NCI-H1436 (cell line): ENCODE measurements around the gene TOX4.
"Not testable (repeated sequence)": the region's sequence is repeated elsewhere in the genome, so short reads cannot be mapped to it uniquely, and the experiment has no call there.

Experiments used
- DNase-seq: peaks from one replicate; lab custom pipeline; 2025; lab: John Stamatoyannopoulos, UW

The TOX4 gene

GRCh38 chr14:21535545-21536417 lies 58.8 kb downstream of the TOX4 start:
- no peak for DNase-seq

DNA sequence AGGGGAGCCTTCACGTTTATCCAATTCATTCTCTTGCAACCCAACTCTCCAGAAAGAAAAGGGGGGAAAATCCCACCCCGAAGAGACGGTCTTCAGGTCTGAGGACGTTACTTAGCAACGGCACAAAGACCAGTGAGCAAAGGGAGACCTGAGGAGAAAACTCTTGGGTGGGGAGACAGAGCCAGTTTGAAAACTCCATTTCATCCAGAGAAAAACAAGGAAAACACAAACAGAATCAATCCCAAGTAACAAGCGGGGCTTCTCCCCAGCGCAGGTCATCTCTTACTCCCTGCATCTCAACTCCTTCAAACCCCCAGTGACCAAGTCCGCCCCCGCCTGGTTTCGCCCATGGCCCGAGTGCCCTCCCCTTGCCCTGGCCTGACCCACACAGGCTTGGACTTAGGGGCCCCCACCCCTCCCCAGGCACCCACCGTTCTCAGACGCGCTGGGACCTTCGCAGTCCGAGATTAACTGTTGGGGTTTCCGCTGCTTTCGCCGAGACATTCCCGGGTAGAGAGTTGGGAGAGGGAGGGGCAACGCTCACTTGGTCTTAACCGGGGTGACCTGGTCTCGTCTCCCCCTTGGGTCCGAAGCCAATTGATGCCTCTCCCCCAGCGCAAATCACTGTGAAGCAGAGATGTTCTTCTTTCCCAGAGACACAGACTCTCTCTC lies 59.6 kb downstream of the TOX4 start:
- no peak for DNase-seq

DNA sequence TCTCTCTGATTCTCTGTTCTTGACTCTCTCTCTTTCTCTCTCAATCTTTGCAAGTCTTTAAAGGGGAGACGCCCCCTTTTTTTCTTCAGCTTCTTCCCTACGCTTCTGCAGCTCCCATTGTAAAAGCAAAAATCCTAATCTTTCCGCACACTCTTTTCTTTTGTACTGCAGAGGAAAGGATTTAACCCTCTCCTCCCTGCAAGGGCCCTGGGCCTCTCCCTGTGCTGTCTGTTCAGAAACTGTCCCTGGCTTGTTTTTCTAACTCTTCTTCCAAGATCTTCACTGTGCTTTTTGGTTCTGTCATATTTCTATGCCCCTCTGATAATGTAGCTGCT lies 60.1 kb downstream of the TOX4 start:
- no peak for DNase-seq

DNA sequence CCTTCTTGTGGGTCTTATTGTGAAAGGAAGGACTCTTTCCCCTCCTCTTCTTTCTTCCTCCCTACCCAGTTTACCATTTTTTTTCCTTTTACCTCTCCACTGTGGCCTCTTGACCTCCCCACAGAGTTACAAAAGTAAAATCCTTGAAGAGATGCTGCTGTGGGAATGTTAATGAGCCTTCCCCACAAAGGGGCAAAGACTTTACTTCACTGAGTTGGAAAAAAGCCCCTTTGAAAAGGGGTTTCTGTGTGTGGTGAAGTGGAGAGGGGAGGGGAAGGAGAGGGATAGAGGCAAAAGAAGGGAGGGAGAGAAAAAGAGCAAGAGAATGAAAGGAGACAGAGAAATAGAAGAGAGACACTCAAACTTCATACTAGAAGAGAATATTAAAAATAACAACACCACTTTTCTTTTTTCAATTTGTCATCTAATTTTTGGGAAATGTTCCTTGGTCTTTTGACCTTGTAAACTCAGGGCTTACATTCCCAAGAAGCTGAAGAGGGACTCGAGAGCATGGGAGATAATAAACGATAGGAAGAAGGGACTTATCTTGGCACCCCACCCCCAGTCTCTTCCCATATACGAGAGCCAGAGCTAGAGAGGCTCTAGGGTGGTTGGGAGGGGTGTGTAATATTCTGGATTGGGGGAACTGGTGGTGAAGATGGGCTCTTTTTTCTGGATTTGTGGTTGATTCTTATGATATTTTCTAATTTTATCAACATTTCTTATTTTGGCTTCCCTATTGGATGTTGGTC lies 62.4 kb downstream of the TOX4 start:
- DNase-seq = no peak

GRCh38 chr14:21541413-21542074 lies 64.5 kb downstream of the TOX4 start:
- no peak for DNase-seq

DNA sequence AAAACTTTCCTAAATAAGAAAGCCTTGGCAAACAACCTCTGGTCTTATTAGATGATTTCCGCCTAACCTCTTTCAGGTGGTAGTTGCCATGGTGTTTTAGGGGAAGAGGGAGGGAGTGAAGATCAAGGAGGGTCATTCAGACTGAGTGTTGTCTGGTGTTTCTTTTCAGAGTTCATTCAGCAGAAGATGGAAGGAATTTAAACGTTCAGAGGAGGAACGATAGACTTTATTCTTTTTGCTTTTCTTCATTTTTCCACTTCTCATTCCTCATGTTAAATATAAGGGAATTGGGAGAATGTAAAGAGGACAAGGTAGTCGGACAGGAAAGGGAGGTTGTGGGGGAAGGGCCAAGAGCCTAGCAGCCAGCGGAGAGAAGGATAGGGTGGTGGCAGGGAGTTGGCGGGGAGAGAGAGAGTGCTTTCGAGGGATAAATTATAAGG lies 66.5 kb downstream of the TOX4 start:
- DNase-seq = peak; percentile 19

DNA sequence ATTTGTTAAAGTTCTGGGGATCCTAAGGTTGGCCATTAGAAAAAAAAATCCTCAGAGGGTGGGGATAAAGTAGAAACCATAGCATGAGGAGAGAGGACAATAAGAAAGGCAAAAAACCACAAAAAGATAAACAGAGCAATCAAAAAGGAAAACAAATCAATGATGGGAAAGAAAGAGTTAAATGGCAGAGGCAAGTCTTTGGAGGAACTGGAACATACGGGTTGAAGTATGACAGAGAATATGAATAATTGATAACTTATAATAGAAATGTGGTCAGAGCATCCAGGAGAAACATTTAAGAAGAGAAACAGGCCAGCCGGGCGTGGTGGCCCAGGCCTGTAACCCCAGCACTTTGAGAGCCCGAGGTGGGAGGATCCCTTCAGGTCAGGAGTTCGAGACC lies 67.0 kb downstream of the TOX4 start:
- no peak for DNase-seq

DNA sequence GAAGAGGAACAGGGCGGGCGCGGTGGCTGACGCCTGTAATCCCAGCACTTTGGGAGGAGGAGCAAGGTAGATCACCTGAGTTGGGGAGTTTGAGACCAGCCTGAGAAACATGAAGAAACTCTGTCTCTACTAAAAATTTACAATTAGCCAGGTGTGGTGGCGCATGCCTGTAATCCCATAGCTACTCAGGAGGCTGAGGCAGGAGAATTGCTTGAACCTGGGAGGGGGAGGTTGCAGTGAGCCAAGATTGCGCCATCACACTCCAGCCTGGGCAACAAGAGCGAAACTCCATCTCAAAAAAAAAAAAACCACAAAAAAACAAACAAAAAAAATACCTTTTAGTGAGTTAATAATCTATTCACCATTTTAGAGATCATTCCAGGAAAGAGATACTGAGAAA lies 67.6 kb downstream of the TOX4 start:
- DNase-seq = not testable (repeated sequence)
